PC-3 (cell line): ENCODE results near the gene HOMER3.

Experiments
- EZH2 ChIP-seq: fragments of 300-600 bp; sonication (generic); IDR thresholded peaks from one replicate; pipeline ENCODE4 v1.6.1; 2017; ENCODE audit warnings: antibody characterized with exemption, mild to moderate bottlenecking, low read length; ENCODE audit not compliant: unreplicated experiment
- EZH2phosphoT487 ChIP-seq: fragments of 300-600 bp; sonication (generic); IDR thresholded peaks from 2 replicates; pipeline ENCODE4 v1.6.1; 2018; ENCODE audit warnings: mild to moderate bottlenecking, antibody characterized with exemption, low read length, borderline replicate concordance
- TF ChIP-seq, protein P1 (sequence below): fragments of 300-600 bp; sonication (generic); conservative IDR thresholded peaks from 2 replicates; pipeline ENCODE4 v1.5.1; 2017; ENCODE audit warnings: antibody characterized with exemption, low read depth, mild to moderate bottlenecking, low read length

DNA sequence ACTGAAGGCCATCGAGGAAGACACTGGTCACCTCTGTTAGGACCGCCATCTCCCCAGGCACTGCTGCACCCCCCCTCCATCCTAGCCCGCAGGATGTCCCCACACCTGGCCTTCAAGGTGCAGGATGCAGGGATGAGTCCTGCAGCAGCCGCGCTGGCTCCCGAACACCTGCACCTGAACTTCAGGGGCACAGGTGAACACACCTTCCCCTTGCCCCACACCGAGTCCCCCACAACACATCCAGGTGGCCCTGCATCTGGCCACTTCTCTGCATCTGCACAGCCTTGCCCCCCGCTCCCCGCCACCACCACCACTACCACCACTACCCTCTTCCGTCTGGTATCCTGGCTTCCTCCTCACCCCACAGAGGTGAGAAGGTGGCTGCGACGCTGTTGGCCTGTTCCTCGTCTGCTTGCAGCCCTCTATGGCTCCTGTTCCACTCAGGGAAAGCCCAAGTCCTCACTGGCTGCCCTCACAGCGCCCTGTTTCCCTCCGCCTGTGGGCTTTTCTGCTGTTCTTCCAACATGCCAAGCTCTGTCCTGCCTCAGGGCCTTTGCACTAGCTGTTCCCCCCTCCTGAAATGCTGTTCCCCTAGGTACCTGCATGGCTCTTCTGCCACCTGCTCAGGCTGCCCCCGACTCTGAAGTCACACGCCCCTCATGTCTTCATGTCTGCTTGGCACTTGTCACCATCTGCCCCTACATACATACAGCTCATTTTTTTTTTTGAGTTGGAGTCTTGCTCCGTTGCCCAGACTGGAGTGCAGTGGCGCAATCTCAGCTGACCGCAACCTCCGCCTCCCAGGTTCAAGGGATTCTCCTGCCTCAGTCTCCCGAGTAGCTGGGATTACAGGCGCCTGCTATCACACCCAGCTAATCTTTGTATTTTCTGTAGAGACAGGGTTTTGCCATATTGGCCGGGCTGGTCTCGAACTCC lies 43.7 kb downstream of the HOMER3 start:
- TF ChIP-seq, protein P1, sequence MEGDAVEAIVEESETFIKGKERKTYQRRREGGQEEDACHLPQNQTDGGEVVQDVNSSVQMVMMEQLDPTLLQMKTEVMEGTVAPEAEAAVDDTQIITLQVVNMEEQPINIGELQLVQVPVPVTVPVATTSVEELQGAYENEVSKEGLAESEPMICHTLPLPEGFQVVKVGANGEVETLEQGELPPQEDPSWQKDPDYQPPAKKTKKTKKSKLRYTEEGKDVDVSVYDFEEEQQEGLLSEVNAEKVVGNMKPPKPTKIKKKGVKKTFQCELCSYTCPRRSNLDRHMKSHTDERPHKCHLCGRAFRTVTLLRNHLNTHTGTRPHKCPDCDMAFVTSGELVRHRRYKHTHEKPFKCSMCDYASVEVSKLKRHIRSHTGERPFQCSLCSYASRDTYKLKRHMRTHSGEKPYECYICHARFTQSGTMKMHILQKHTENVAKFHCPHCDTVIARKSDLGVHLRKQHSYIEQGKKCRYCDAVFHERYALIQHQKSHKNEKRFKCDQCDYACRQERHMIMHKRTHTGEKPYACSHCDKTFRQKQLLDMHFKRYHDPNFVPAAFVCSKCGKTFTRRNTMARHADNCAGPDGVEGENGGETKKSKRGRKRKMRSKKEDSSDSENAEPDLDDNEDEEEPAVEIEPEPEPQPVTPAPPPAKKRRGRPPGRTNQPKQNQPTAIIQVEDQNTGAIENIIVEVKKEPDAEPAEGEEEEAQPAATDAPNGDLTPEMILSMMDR = no peak
- TF ChIP-seq EZH2 (no peak), EZH2phosphoT487 (no peak)
